HEK293T (cell line): ENCODE results near the gene CCDC57.
"Not testable (repeated sequence)": the region's sequence is repeated elsewhere in the genome, so short reads cannot be mapped to it uniquely, and the experiment has no call there.

Source experiments
- CTCF ChIA-PET: fragments of 350-600 bp; formaldehyde crosslinking; extraction: SDS; loops from one replicate; lab custom pipeline; 2021; ENCODE audit warnings: antibody characterized with exemption, inconsistent platforms; lab: Yijun Ruan, JAX
- POLR2A ChIA-PET: fragments of 350-600 bp; formaldehyde crosslinking; extraction: SDS; loops from one replicate; lab custom pipeline; 2020; ENCODE audit warnings: antibody characterized with exemption, inconsistent platforms; lab: Yijun Ruan, JAX
- DNase-seq: peaks from one replicate; pipeline ENCODE4 v3.0.0; 2012; ENCODE audit warnings: mixed read lengths; ENCODE audit errors: extremely low spot score
- ARNT ChIP-seq: fragments of 450-650 bp; IDR thresholded peaks from 2 replicates; pipeline ENCODE4 v1.6.1; 2017; ENCODE audit warnings: mild to moderate bottlenecking
- BHLHE40 ChIP-seq: fragments of 450-650 bp; IDR thresholded peaks from 2 replicates; pipeline ENCODE4 v1.6.1; 2016; ENCODE audit warnings: mild to moderate bottlenecking, moderate library complexity, borderline replicate concordance
- CTBP1 ChIP-seq: fragments of 450-650 bp; IDR thresholded peaks from 2 replicates; pipeline ENCODE4 v1.6.1; 2016; ENCODE audit warnings: borderline replicate concordance
- ELF4 ChIP-seq: fragments of 450-650 bp; IDR thresholded peaks from 2 replicates; pipeline ENCODE4 v1.6.1; 2017; ENCODE audit warnings: antibody characterized with exemption
- FOXA1 ChIP-seq: fragments of 450-650 bp; IDR thresholded peaks from 2 replicates; pipeline ENCODE4 v1.6.1; 2016; ENCODE audit warnings: mild to moderate bottlenecking
- FOXK2 ChIP-seq: fragments of 450-650 bp; IDR thresholded peaks from 2 replicates; pipeline ENCODE4 v1.6.1; 2016; ENCODE audit warnings: mild to moderate bottlenecking
- FOXM1 ChIP-seq: fragments of 450-650 bp; IDR thresholded peaks from 2 replicates; pipeline ENCODE4 v1.6.1; 2017; ENCODE audit warnings: mild to moderate bottlenecking, borderline replicate concordance
- HDGF ChIP-seq: fragments of 450-650 bp; IDR thresholded peaks from 2 replicates; pipeline ENCODE4 v1.6.1; 2017; ENCODE audit warnings: antibody characterized with exemption, borderline replicate concordance
- L3MBTL2 ChIP-seq: fragments of 450-650 bp; conservative IDR thresholded peaks from 2 replicates; pipeline ENCODE4 v1.6.1; 2016; ENCODE audit warnings: mild to moderate bottlenecking
- LEF1 ChIP-seq: fragments of 450-650 bp; IDR thresholded peaks from 2 replicates; pipeline ENCODE4 v1.6.1; 2017; ENCODE audit warnings: mild to moderate bottlenecking, borderline replicate concordance
- NFRKB ChIP-seq: fragments of 450-650 bp; IDR thresholded peaks from 2 replicates; pipeline ENCODE4 v1.6.1; 2016; ENCODE audit warnings: mild to moderate bottlenecking, moderate library complexity
- SP1 ChIP-seq: fragments of 450-650 bp; IDR thresholded peaks from 2 replicates; pipeline ENCODE4 v1.6.1; 2017
- SUZ12 ChIP-seq: fragments of 450-650 bp; IDR thresholded peaks from 2 replicates; pipeline ENCODE4 v1.6.1; 2016; ENCODE audit warnings: mild to moderate bottlenecking
- TARDBP ChIP-seq: fragments of 450-650 bp; IDR thresholded peaks from 2 replicates; pipeline ENCODE4 v1.6.1; 2016
- ZNF384 ChIP-seq: fragments of 450-650 bp; IDR thresholded peaks from 2 replicates; pipeline ENCODE4 v1.6.1; 2016
- TF ChIP-seq, protein P1 (sequence below): fragments of 450-650 bp; IDR thresholded peaks from 2 replicates; pipeline ENCODE4 v1.6.1; 2016

The CCDC57 gene

DNA sequence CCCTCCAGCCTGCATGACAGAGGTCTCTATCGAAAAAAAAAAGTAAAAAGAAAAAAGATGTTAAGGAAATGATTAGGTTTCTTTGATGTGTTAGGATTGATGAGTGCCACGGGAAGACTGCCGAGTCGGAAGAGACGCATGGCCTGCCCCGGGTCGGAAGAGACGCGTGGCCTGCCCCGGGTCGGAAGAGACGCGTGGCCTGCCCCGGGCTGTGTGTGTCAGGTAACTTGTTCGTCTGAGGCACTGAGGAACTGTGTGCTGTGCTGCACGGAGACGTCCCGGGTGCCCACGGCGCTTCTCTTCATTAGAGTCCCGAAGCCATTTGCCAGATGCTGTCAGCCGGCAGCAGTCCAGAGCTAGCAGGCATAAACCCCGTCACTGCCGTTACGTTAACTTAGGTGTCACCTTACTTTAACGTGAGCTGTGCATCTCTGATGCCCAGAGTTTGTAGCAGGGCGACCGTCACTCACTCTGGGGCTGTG, 74.1 kb downstream of the CCDC57 start:
- no peak for DNase-seq
- POLR2A ChIA-PET, result no interaction called here
- TF ChIP-seq L3MBTL2 (no peak), SP1 (no peak), ARNT (no peak), FOXK2 (no peak), NFRKB (no peak), SUZ12 (no peak), BHLHE40 (no peak), LEF1 (no peak), ELF4 (no peak), FOXA1 (no peak), TARDBP (no peak), FOXM1 (no peak), ZNF384 (no peak)
- TF ChIP-seq, protein P1, sequence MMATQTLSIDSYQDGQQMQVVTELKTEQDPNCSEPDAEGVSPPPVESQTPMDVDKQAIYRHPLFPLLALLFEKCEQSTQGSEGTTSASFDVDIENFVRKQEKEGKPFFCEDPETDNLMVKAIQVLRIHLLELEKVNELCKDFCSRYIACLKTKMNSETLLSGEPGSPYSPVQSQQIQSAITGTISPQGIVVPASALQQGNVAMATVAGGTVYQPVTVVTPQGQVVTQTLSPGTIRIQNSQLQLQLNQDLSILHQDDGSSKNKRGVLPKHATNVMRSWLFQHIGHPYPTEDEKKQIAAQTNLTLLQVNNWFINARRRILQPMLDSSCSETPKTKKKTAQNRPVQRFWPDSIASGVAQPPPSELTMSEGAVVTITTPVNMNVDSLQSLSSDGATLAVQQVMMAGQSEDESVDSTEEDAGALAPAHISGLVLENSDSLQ, result no peak
- CTCF ChIA-PET, result no interaction called here

DNA sequence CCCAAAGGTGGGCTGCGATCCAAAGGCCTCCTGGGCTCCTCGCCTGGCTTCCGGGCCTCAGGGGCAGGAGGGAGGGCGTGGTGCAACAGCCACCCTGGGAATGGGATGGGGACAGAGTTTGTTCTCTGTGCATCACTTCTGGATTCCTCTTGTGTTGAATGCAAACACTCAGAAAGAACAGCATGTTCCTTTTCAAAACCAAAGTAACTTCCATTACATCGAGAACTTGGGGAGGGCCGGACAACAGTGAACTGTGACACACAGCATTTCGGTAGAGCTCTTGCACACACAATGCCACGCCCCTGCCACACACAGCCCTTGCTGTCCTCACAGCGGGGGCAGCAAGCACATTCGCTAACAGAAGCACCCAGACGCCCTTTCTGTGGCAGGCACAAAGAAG, 78.5 kb downstream of the CCDC57 start:
- no peak for DNase-seq
- no peak for TF ChIP-seq LEF1
- TF ChIP-seq SUZ12, result no peak
- TF ChIP-seq BHLHE40, result no peak
- TF ChIP-seq FOXA1, result no peak
- no peak for TF ChIP-seq ELF4
- TF ChIP-seq FOXM1, result no peak
- TF ChIP-seq FOXK2, result no peak
- POLR2A ChIA-PET, result interaction anchor here (1.0 kb wide), 1 partner anchor 112 kb away, joined by 3 read pairs; the partner anchor contains the start of gene CENPX
- CTCF ChIA-PET, result no interaction called here

DNA sequence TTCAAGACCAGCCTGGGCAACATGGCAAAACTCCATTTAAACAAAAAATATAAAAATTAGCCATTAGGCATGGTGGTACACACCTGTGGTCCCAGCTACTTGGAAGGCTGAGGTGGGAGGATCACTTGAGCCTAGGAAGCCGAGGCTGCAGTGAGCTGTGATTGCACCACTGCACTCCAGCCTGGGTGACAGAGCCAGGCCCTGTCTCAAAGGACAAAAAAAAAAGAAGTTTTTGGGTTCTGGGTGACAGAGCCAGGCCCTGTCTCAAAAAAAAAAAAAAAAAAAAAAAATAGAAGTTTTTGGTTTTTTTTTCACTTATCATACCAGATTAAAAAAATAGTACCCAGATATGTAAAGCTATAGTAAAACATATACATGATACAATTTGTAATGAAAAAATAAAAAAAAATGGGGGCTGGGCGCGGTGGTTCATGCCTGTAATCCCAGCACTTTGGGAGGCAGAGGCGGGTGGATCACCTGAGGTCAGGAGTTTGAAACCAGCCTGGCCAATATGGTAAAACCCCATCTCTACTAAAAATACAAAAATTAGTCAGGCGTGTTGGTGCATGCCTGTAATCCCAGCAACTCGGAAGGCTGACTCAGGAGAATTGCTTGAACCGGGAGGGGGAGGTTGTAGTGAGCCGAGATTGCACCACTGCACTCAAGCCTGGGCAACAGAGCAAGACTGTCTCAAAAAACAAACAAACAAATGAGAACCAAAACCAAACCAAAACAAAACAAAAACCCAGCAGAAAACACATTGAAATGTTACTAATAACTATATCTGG, 79.3 kb downstream of the CCDC57 start:
- DNase-seq, CTCF ChIA-PET: not testable (repeated sequence)
- POLR2A ChIA-PET, result interaction anchor here (1.0 kb wide), 1 partner anchor 111 kb away, joined by 3 read pairs; the partner anchor contains the start of gene CENPX

DNA sequence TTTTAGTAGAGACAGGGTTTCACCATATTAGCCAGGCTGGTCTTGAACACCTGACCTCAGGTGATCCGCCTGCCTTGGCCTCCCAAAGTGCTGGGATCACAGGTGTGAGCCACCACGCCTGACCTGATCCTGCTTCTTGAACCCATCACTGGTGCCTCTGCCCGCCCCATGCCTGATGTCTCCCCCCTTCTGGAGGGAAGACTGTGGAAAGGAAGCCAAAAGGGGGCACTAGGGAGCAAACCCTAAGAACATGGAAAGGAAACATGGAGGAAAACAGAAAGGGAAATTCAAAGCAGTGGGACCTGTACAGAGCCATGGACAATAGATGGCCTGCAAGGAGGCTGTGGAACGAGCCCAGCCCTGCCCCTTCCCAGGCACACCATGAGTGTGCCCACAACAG, 83.5 kb downstream of the CCDC57 start:
- POLR2A ChIA-PET, result no interaction called here
- TF ChIP-seq NFRKB (no peak), FOXM1 (no peak), SP1 (no peak), ELF4 (no peak), HDGF (no peak), ZNF384 (no peak), SUZ12 (no peak), ARNT (no peak), FOXK2 (no peak), CTBP1 (no peak)
- CTCF ChIA-PET, result no interaction called here

DNA sequence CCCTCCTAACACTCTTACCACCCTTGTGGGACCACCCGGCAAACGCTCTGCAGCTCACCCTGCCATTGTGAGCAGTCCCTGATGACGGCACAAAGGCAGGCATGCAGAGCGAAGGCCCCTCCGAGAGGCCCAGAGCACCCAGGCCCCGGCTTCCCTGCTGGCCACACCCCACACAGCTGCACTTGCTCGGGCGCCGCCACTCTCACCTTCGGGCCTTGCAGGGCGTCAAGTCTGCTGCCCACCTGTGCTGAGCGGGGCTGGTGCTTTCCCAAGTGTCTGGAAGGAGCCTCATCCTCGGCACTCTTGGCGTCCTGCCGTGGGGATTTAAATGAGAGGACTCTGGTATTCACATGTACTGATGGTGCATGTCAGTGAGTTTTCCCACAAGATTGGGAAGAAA, 84.4 kb downstream of the CCDC57 start:
- TF ChIP-seq ZNF384 (no peak), FOXA1 (no peak), ARNT (no peak), NFRKB (no peak), HDGF (no peak), CTBP1 (no peak), L3MBTL2 (no peak), TARDBP (no peak), LEF1 (no peak), SP1 (no peak), FOXK2 (no peak), FOXM1 (no peak), BHLHE40 (no peak)
- TF ChIP-seq, protein P1, result no peak
- ChIA-PET POLR2A (no interaction called here), CTCF (no interaction called here)
- no peak for DNase-seq

More for the DNA sequence above, 83.5 kb downstream of the CCDC57 start:
- DNase-seq, result no peak

DNA sequence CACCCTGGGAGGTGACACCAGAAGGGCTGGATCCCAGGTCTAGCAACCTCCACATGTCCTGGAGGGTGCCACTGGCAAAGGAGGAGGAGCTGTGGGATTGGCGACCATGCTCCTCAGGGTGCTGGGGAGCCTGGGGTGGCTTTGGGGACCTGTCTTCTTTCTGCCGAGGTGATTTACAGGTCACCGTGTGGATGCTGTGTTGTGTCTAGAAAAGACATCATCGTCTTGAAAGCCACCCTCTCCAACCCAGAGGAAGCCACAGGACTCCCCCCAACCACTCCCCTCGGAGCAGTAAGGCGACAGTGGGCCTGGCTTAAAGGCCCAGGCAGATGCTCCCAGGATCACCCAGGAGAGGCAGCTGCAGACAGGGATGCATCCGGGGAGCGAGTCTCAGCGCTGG, 84.9 kb downstream of the CCDC57 start:
- DNase-seq, result no peak
- POLR2A ChIA-PET, result interaction anchor here (0.9 kb wide), 1 partner anchor 29 kb away, joined by 3 read pairs; the partner anchor contains the start of gene FASN
- CTCF ChIA-PET, result no interaction called here
- no peak for TF ChIP-seq HDGF
- TF ChIP-seq NFRKB, result no peak
- TF ChIP-seq CTBP1, result no peak
- no peak for TF ChIP-seq ZNF384
- TF ChIP-seq, protein P1, result no peak
- TF ChIP-seq FOXM1, result no peak
- TF ChIP-seq L3MBTL2, result no peak
- TF ChIP-seq LEF1, result no peak
